Stimulated activated CD8-positive, alpha-beta memory T cell treated with anti-CD3 and anti-CD28 coated beads, Interleukin-4, amount 100 ng/mL, for 1 hour (primary cell): Measurements from ENCODE around the gene NELFA.

Experiments
- DNase-seq, 2 donors: peaks; one replicate each; pipeline ENCODE4 v3.0.0-alpha.2; 2020; ENCODE audit warnings: low read depth in 2 of 2, low spot score in 1 of 2

Gene NELFA

DNA sequence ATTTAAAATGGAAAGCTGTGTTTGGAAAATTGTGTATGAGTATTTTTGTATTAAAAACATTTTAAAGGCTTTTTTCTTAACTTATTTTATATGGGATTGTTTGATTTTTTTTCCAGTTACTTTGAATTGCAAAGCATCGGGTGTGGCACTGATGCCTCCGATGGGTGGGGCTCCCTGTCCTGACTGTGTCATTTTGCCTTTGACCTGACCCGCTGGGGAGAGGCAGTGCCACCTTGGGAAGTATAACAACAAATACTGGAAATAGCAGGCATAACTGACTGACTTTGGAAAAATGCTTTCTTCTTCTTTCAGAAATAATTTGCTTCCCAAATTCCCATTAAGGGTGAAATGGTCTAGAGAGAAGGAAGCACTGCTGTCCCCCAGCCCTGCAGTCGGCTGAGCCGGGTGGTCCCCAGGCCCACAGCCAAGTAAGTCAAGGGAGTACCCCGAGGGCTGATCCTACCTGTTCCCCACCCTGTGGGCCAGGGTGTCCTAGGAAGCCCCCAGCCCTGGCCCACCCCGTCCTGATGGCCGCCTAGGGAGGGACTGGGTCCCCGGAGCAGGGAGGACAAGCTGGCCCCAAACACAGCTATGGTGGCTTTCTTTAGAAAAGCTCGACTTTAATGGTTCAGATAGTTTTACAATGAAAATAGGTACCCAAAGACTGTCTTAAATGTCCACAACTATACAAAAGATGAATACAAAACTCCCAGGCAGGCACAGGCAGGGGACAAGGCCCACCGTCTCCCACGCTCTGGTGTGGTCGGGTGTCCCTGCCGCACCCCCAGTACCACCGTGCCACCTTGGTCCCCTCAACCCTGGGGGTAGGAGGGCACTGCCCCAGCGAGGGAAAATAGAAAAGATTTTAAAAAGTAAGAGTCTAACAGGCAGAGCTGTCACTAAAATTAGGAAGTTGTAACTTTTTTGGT is 26.4 kb downstream of the NELFA start:
- no peak for DNase-seq

DNA sequence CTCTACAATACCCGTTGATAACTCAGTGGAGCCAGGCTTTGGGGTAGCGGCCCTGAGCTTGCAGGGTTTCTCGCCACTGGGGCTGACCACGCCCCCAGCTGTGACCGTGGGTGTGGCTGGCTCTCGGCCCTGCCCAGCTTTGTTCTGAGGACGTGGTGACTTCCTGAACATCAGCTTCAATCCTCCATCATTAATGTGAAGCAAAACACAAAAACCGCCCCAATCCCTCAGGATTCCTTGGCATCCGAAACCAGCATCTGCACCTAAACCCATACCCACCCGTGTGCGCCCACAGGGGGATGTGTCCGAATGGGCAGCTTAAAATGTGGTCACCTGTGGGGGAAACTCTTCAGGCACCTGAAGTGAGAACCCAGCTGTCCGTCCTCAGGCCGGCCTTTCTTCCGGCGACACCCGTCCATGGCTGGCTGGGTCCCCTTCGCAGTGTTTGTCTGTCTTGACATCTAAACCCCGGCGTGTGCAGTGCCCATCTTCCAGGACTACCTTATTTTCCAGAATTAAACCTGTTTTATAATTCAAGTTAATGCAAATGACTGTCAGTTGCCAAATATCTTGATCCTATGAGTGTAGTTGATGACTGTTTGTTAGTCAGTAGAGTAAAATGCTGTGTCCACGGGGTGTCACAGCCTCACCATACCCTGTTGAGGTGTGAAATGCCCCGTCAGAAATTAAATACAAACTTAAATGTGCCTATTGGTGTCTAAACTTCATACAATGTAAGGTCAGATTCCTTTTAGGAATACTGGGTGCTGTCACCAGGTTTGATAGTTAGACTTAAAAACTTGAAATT is 27.3 kb downstream of the NELFA start:
- DNase-seq: no peak

- no peak for DNase-seq
These were observed 28.2 kb downstream of the NELFA start for GRCh38 chr4:1980561-1981041.

- DNase-seq: no peak
These were observed 29.1 kb downstream of the NELFA start for GRCh38 chr4:1979477-1980196.

- no peak for DNase-seq
These were observed 29.9 kb downstream of the NELFA start for GRCh38 chr4:1978741-1979476.

DNA sequence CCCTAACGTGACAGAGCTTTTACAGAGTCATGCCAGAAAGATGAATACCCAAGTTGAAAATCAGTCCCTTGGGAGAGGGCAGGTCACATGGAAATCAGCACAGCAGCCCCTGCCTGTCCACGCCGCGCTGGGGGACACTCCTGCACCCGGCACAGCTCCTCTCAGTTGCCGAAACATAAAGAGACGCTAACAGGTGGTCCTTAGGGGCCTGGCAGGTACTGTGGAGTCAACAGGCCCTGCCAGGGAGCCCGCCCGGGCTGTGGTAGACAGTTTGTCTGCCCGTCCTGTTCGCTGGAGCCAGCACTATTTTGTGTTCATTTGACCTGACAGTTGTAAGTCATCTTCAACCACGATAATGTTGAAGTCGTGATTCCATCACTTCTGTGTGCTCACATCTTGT is 30.5 kb downstream of the NELFA start:
- no peak for DNase-seq

GRCh38 chr4:1976416-1977352 is 32.1 kb downstream of the NELFA start:
- no peak for DNase-seq

GRCh38 chr4:1975880-1976279 is 32.9 kb downstream of the NELFA start:
- DNase-seq: no peak

DNA sequence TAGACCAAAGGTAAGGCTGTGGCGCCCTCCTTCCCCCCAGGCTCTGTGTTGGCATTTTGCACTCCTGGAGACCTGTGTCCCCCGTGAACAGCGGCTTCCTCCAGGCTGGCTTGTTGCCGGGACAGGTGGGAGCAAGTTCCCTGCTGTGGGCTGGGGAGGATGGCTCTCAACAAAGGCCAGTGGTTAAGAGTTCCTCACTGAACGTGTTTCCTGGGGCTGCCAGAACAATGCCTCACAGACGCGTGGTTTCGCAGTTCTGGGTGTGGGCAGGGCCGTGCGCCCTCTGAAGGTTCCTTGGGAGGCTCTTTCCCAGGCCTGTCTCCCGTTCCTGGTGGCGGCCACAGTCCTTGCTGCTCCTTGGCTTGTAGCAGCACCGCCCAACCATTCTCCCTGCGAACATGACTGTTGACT is 33.4 kb downstream of the NELFA start:
- DNase-seq: no peak

- DNase-seq: no peak
These were observed 33.9 kb downstream of the NELFA start for GRCh38 chr4:1974840-1975239.

DNA sequence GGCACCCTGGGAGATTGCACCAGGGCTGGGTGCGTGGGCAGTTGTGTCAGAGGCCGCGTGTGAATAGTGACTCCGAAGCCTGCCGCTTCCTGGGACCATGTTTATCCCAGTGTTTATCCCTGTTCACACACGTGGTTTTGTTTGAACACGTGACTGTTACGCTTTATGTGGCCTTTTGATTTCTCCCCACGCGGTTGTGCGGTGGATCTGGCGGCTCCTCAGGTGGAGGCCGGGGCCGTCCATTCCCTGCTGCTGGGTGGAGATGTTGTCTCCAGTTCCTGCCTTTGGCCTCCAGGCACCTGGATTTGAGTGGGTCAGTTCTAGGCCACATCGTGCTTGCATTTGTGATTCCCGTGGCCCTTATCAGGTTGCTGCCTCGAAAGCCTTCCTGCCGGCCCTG is 35.1 kb downstream of the NELFA start:
- no peak for DNase-seq

DNA sequence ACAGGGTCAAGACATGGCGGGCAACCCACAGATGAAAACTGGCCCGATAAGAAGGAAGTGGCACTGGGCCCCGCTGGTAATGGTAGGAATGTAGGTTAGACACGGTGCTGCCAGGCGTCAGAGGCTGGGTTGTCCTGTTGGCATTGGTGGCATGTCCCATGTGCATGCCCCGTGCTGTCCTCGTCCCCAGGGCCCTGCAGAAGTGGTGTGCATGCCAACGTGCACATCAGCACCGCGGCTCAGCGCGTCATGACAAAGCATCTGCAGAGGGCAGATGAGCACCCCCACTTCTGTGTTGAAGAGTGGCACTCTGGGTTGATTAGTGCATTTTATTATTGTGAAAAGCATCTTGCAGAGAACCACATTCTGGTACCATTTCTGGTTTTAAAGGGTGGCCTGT is 35.6 kb downstream of the NELFA start:
- DNase-seq: no peak

- no peak for DNase-seq
These were observed 36.4 kb downstream of the NELFA start for GRCh38 chr4:1972414-1972813.

DNA sequence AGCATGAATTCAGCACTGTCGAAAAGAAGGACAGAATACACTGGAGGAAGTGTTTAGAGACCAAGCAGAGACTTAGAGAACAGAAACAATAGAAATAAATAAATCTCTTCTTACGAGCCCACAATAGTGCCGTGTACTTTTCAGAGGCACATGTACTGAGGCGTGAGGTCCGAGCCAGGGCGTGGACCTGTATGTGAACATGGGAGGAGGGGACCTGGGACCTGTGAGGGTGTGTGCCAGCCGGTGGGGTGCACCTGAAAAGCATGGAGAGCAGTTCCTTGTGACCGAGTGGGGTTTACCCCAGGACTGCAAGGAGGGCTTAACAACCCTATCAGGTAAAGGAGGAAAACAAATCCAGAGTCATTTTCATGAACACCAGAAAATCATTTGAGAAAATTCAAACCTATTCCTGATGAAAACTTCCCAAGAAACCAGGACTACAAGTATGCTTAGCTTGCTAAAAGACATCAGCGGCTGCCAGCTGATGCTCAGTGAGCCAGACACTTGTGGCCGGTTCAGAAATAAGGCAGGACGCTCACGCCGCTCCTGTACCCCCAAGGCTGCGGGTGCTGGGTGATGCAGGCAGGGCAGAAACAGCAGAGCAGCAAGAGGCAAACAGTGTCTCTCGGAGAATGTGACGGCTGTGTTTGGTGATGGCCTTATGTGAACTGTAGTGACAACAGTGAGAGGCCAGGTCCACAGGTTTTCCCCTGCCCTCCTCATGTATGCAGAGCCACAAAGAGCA is 37.1 kb downstream of the NELFA start:
- no peak for DNase-seq

DNA sequence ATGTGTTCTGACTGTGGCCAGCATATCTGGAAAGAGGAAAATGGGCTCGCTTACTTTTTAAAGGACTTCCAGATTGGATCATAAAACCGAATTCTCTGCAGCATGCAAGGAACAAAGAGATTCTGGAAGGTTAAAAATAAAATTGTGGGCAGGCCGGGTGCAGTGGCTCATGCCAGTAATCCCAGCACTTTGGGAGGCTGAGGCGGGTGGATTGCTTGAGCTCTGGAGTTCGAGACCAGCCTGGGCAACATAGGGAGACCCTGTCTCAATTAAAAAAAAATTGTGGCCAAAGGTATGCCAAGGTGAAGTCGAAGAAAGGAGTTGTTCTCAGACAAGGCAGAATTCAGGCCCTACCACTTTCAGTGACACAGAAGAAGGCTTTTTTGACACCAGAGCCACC is 37.8 kb downstream of the NELFA start:
- DNase-seq: no peak

DNA sequence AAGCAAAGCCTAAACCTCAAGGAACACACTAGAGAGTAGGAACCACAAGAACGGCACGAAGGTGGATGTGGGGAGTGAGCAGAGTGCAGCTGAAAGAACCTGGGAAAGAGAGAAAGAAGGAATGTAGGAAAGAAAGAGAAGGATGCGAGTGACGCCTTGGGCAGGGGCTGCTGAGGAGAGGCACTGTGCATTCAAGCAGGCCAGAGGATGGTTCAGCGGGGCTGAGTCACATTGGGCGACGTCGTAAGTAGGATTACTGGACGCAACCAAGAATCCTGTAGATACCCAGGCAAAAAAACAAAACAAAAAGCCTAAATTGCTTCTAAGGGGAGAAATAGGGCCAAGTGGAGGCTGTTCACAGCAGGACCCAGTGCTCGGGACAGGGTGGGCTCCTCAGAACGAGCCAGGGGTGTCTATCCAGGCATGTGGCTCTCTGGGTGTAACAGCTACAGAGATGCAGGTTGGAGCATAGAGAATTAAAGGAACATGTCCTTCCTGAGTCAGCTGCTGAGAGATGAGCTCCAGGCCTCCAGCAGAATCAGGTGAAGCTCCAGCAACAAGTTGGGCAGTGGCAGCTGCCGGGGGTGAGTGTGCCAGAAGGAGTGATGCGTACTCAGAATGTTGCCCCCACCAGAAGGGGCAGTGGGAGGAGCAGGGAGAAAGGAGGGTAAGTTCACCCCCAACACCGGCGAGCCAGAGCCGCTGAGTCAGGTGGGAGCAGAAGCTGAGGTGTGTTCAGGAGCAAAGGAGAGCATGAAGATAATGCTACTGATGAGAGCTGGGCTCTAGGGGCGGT is 38.6 kb downstream of the NELFA start:
- DNase-seq: no peak

DNA sequence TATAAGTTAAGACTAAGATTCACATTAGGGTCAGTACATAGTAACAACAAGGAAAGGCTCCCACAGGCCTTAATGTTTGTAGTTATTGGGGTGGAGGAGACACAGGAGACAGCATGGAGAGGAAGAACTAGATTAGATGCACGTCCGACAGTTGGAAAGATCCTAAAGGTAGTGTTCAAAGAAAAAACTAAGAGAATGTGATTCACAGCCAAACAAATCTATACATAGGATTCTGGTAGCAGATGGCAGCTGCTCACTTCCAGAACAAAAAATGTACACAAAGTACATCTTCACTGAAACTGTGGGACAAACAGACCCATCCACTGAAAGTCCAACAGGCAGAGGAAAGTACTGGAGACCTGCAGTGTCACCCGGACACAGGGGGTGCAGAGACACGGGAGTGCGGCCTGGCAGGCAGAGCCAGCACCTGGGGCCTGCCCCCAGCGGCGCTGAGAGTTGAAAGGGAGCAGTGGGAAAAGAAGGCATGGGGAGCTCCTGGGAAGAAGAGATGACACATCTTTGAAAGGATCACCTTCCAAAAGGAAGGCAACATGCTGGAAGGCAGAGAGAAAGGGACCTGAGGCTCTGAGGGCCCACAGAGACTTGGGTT is 40.0 kb downstream of the NELFA start:
- no peak for DNase-seq
